ENCODE measurements around the gene MYBPC2. TPM values are rescaled to one million over a fixed set of nuclear protein-coding genes. Genes with fewer than 3 reads are reported as not detected.

The MYBPC2 gene
- polyA plus RNA-seq, 1 donor, result 0.37 TPM

DNA sequence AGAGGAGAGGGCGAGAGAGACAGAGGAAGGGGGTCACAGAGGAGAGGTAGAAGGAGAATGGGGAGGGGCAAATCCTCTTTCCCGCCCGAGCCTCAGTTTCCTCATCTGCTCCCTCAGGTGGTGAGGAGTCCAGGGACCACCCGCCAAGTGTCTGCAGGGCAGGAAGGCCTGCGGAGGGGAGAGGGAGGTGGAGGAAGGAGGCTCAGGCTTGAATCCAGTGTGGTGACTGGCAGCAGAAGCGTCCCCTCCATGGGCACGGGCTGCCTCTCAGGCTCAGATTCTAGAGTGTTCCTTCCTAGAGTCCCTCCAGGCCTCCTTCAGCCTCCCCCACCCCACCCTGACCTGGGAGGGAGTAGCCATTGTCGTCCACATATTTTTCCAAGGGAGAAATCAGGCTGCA is 60.5 kb downstream of the MYBPC2 start:
- H3K36me3 ChIP-seq (ENCODE audit: control insufficient read depth, insufficient read depth, low read length), result no peaks in the 10 kb centered on the region
- peaks cover 3% of the 10 kb centered on the region for H3K9me3 ChIP-seq (ENCODE audit: control insufficient read depth, low read depth, low read length)
- H3K27me3 ChIP-seq (ENCODE audit: control insufficient read depth, insufficient read depth, low read length), result peaks cover 32% of the 10 kb centered on the region
- peaks cover 6% of the 10 kb centered on the region for H3K4me1 ChIP-seq (ENCODE audit: control insufficient read depth, insufficient read depth, low read length)
- WGBS (ENCODE audit: insufficient coverage, low lambda C conversion rate), result no CpG with 5 or more reads among the region's 8 CpGs
- H3K27ac ChIP-seq (ENCODE audit: low read length), result no peak overlapping the region
- DNase-seq, result no peak
- H3K4me3 ChIP-seq (ENCODE audit: low read length), result no peak overlapping the region

DNA sequence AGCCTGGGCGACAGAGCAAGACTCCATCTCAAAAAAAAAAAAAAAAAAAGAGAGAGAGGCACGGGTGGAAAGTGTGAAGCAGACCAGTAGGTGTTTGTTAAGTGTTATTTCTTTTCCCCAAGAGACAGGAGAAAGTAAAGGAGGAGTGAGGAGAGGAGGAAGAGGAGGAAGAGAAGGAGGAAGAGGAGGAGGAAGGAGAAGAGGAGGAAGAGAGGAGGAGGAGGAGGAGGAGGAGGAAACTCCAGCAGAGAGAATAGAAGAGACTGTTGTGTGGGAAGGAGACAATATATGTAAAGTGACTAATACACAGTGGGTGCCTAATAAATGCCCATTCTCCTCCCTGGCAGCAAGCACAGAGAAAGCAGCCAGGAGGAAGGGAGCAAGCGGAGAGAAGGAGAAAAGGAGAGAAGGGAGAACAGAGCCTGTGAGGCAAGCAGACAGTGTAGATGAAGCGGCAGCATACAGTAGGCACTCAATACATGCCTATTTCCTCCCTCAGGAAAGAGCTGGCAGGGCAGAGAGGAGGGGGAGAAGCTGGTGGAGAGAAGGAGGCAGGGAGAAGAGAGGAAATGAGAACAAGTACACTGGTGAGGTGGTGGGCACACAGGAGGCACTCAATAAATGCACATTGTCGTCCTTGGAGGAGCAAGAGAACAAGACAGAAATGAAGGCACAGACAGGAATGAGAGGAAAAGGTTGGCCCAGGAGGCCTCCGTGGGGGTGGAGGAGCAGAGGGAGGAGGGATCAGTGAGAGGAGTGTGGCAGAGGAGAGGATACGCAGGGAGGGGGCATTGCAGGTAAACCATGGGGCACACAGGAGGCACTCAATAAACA is 61.7 kb downstream of the MYBPC2 start:
- Histone ChIP-seq H3K36me3 (ENCODE audit: control insufficient read depth, insufficient read depth, low read length) (no peaks in the 10 kb centered on the region), H3K27me3 (ENCODE audit: control insufficient read depth, insufficient read depth, low read length) (peaks cover 26% of the 10 kb centered on the region), H3K9me3 (ENCODE audit: control insufficient read depth, low read depth, low read length) (peaks cover 4% of the 10 kb centered on the region), H3K4me3 (ENCODE audit: low read length) (no peak overlapping the region), H3K4me1 (ENCODE audit: control insufficient read depth, insufficient read depth, low read length) (peaks cover 6% of the 10 kb centered on the region), H3K27ac (ENCODE audit: low read length) (no peak overlapping the region)
- 44% methylated on average over 3 of the region's 7 CpGs for WGBS (ENCODE audit: insufficient coverage, low lambda C conversion rate)
- no peak for DNase-seq

DNA sequence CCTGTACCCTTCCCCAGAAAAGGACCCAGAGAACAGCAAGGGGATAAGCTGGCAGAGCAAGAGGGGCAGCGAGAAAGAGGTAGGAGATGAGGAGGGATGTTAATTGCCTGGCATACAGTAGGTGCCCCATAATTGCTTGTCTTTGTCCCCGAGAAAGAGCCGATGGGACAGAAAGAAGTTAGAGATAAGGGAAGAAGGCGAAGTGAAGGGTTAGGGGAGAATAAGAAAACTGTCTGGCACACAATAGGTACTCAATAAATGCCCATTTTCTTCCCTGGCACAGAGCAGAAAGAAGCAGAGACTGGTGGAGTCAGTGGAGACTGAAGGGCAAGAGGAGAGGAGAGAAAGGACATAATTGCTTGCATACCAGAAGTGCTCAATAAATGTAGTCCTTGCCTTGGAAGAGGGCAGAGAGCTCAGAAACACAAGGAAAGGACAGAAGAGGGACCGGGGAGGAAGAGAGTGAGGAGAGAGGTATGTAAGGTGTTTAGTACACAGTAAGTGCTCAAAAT is 62.4 kb downstream of the MYBPC2 start:
- Histone ChIP-seq H3K27ac (ENCODE audit: low read length) (no peak overlapping the region), H3K27me3 (ENCODE audit: control insufficient read depth, insufficient read depth, low read length) (peaks cover 28% of the 10 kb centered on the region), H3K4me3 (ENCODE audit: low read length) (no peak overlapping the region), H3K9me3 (ENCODE audit: control insufficient read depth, low read depth, low read length) (peaks cover 11% of the 10 kb centered on the region), H3K4me1 (ENCODE audit: control insufficient read depth, insufficient read depth, low read length) (peaks cover 6% of the 10 kb centered on the region), H3K36me3 (ENCODE audit: control insufficient read depth, insufficient read depth, low read length) (no peaks in the 10 kb centered on the region)
- no peak for DNase-seq
- 92% methylated on average over 4 of the region's 5 CpGs for WGBS (ENCODE audit: insufficient coverage, low lambda C conversion rate)

DNA sequence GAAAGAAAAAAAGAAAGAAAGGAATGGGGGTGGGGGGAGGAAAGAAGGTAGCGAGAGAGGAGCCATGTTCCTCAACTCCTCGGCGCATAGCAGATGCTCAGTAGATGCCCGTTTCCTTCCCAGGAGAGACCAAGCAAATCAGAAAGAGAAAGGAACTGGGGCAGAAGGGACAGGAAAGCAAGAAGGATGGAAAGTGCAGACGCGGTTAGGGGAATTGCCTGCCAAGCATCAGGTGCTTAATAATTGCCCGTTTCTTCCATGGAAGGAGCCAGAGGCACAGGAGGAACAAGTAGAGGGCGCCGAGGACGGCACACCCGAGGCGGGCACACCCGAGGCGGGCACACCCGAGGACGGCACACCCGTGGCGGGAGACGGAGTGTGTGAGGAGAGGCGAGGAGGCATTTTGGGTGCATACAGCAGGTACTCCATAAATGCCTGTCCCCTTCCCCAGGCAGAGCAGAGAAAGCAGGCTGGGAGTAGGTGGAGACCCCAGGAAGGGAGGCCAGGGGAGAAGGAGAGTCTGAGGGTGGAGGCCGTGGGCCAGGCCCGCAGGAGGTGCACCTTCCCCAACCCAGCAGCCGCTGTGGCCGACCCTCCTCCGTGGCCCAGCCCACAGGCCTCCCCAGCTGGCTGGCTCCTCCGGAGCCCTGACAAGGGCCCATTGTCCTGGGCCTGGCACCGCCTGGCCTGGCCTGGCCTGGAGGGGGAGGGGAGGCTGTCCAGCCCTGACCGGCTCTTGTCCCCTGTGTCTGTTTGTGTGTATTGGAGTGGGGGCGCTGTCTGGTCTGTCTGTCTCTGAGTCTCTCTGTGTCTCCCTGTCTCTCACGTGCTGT is 63.7 kb downstream of the MYBPC2 start:
- peaks cover 13% of the 10 kb centered on the region for H3K4me1 ChIP-seq (ENCODE audit: control insufficient read depth, insufficient read depth, low read length)
- DNase-seq, result no peak
- 92% methylated on average over 3 of the region's 30 CpGs for WGBS (ENCODE audit: insufficient coverage, low lambda C conversion rate)

DNA sequence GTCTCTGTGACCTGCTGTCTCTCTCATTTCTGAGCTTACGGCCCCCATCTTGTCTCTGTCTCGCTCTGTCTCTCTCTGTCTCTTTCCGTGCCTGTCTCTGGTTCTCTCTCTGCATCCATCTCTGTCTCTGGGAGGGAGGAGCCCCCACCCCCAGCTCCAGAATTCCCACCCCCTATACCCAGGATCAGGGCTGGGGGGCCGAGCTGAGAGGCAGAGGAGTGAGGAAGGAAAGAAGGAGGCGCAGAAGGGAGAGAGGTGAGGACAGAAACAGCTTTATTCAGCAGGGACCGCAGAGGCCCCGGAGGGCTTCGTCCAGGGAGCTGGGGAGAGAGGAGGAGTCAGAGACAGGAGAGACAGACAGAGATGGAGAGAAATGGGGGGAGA is 64.3 kb downstream of the MYBPC2 start:
- Histone ChIP-seq H3K9me3 (ENCODE audit: control insufficient read depth, low read depth, low read length) (peaks cover 9% of the 10 kb centered on the region), H3K4me3 (ENCODE audit: low read length) (no peak overlapping the region), H3K4me1 (ENCODE audit: control insufficient read depth, insufficient read depth, low read length) (peaks cover 11% of the 10 kb centered on the region), H3K27ac (ENCODE audit: low read length) (no peak overlapping the region), H3K36me3 (ENCODE audit: control insufficient read depth, insufficient read depth, low read length) (no peaks in the 10 kb centered on the region), H3K27me3 (ENCODE audit: control insufficient read depth, insufficient read depth, low read length) (peaks cover 38% of the 10 kb centered on the region)
- DNase-seq, result no peak
- 54% methylated on average over 3 of the region's 8 CpGs for WGBS (ENCODE audit: insufficient coverage, low lambda C conversion rate)

More for the DNA sequence above, 63.7 kb downstream of the MYBPC2 start:
- Histone ChIP-seq H3K27me3 (ENCODE audit: control insufficient read depth, insufficient read depth, low read length) (peaks cover 38% of the 10 kb centered on the region), H3K27ac (ENCODE audit: low read length) (no peak overlapping the region), H3K9me3 (ENCODE audit: control insufficient read depth, low read depth, low read length) (peaks cover 9% of the 10 kb centered on the region), H3K4me3 (ENCODE audit: low read length) (no peak overlapping the region), H3K36me3 (ENCODE audit: control insufficient read depth, insufficient read depth, low read length) (no peaks in the 10 kb centered on the region)

DNA sequence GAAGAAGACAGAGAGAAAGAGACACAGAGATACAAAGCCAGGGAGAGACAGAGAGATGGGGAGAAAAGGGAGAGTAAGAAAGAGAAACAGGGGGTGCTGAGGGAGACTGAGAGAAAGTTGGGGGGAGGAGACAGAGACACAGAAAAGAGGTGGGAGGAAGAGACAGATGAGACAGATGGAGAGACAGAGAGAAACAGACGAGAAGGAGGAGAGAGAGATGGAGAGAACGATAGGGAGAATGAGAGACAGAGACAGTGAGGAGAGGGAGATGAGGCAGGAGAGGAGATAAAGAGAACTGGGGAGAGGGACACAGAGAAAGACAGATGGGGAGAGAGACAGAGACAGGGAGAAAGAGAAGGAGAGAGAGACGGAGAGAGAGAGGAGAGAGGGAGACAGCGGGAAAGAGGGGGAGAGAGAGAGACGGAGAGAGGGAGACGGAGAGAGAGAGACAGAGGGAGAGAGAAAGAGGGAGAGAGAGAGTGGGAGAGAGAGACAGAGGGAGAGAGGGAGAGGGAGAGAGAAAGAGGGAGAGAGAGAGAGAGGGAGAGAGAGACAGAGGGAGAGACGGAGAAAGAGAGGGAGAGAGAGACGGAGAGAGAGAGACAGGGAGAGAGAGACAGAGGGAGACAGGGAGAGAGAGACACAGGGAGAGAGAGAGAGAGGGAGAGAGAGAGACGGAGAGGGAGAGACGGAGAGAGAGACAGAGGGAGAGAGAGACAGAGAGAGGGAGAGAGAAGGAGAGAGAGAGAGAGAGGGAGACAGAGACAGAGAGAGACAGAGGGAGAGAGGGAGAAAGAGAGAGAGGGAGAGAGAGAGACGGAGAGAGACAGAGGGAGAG is 65.7 kb downstream of the MYBPC2 start:
- Histone ChIP-seq H3K27ac (ENCODE audit: low read length) (no peak overlapping the region), H3K4me3 (ENCODE audit: low read length) (no peak overlapping the region), H3K4me1 (ENCODE audit: control insufficient read depth, insufficient read depth, low read length) (peaks cover 6% of the 10 kb centered on the region), H3K36me3 (ENCODE audit: control insufficient read depth, insufficient read depth, low read length) (no peaks in the 10 kb centered on the region), H3K27me3 (ENCODE audit: control insufficient read depth, insufficient read depth, low read length) (peaks cover 38% of the 10 kb centered on the region), H3K9me3 (ENCODE audit: control insufficient read depth, low read depth, low read length) (peaks cover 9% of the 10 kb centered on the region)
- WGBS (ENCODE audit: insufficient coverage, low lambda C conversion rate), result 75% methylated on average over 11 of the region's 11 CpGs
- no peak for DNase-seq

DNA sequence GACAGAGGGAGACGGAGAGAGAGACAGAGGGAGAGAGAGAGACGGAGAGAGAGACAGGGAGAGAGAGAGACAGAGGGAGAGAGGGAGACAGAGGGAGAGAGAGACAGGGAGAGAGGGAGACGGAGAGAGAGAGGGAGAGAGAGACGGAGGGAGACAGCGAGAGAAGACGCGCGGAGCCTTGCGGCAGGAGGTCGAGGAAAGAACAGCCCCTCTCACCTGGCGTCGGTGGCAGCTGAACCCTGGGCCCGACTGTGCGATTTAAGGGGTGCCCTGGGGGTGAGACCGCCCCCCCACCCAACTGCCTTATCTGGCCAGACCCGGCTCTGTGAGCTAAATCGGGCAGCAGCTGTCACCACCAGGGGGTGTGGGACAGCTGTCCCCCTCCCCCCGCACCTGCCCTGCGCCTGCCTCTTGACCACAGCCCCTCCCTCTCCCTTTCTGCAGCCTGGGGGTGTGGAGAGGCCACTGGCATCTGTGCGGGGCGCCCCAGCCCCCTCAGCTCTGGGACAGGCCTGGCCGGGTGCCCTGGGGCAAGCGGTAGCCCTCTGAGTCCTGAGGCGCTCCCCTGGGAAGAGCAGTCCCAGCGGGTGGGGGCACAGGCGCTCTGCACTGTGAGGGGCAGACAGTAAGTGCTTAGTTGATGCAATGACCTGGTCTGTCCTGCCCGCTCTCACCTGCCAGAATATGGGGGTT is 67.5 kb downstream of the MYBPC2 start:
- H3K9me3 ChIP-seq (ENCODE audit: control insufficient read depth, low read depth, low read length), result peaks cover 9% of the 10 kb centered on the region

DNA sequence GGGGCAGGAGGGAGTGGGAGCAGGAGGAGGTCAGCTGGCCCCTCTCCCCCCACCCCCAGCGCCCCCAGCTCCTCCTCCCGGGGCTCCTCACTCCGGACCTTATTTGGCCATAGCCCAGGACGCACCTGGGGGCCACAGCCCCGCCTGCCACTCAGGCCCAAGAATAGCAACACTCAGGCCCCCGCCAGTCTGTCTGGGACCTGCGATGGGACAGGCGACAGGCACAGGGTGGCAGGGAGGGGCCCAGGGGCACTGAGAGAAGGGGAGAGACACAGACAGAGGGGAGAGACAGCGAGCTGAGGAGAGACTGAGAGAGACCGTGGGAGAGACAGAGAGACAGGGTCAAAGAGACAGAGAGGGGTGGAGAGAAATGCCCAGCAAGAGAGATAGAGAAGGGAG is 68.1 kb downstream of the MYBPC2 start:
- Histone ChIP-seq H3K4me3 (ENCODE audit: low read length) (no peak overlapping the region), H3K27me3 (ENCODE audit: control insufficient read depth, insufficient read depth, low read length) (peaks cover 38% of the 10 kb centered on the region), H3K36me3 (ENCODE audit: control insufficient read depth, insufficient read depth, low read length) (no peaks in the 10 kb centered on the region), H3K9me3 (ENCODE audit: control insufficient read depth, low read depth, low read length) (peaks cover 9% of the 10 kb centered on the region), H3K4me1 (ENCODE audit: control insufficient read depth, insufficient read depth, low read length) (peaks cover 6% of the 10 kb centered on the region), H3K27ac (ENCODE audit: low read length) (no peak overlapping the region)
- DNase-seq, result no peak
- WGBS (ENCODE audit: insufficient coverage, low lambda C conversion rate), result 30% methylated on average over 2 of the region's 10 CpGs

More for the DNA sequence above, 67.5 kb downstream of the MYBPC2 start:
- DNase-seq, result peak in 1 of 2 donors; percentile 46
- Histone ChIP-seq H3K36me3 (ENCODE audit: control insufficient read depth, insufficient read depth, low read length) (no peaks in the 10 kb centered on the region), H3K27ac (ENCODE audit: low read length) (no peak overlapping the region), H3K4me1 (ENCODE audit: control insufficient read depth, insufficient read depth, low read length) (peaks cover 6% of the 10 kb centered on the region), H3K4me3 (ENCODE audit: low read length) (no peak overlapping the region), H3K27me3 (ENCODE audit: control insufficient read depth, insufficient read depth, low read length) (peaks cover 38% of the 10 kb centered on the region)
- WGBS (ENCODE audit: insufficient coverage, low lambda C conversion rate), result 28% methylated on average over 3 of the region's 27 CpGs

DNA sequence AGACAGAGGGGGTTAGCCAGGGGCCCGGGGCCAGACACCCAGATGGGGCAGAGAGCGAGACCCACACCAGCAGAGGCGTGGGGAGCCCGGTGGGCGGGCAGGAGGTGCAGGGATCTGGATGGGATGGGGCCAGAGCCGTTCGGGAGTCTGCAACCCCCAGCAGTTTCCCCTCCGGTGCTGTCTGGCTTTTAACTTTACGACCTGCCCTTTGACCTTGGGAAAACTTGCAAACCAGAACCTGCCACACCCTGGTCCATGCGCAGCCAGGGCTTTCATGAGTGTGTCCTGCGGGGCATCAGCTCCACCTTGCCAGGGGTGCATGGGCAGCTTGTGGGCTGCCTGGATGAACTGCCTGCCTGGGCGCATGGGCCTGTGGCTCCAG is 68.5 kb downstream of the MYBPC2 start:
- H3K36me3 ChIP-seq (ENCODE audit: control insufficient read depth, insufficient read depth, low read length), result no peaks in the 10 kb centered on the region
- no peak overlapping the region for H3K4me3 ChIP-seq (ENCODE audit: low read length)
- WGBS (ENCODE audit: insufficient coverage, low lambda C conversion rate), result no CpG with 5 or more reads among the region's 12 CpGs
- DNase-seq, result no peak
- H3K4me1 ChIP-seq (ENCODE audit: control insufficient read depth, insufficient read depth, low read length), result peaks cover 6% of the 10 kb centered on the region
- no peak overlapping the region for H3K27ac ChIP-seq (ENCODE audit: low read length)
- H3K27me3 ChIP-seq (ENCODE audit: control insufficient read depth, insufficient read depth, low read length), result peaks cover 37% of the 10 kb centered on the region
- H3K9me3 ChIP-seq (ENCODE audit: control insufficient read depth, low read depth, low read length), result peaks cover 9% of the 10 kb centered on the region
